ENCODE measurements around the gene SLC26A11.

GRCh38 chr17:80260791-80261158 lies 40.5 kb downstream of the SLC26A11 start, which contains the start of gene RNF213:
- TF ChIP-seq PKNOX1 (IDR thresholded peaks at IDR 0.05) = no peak
- no peak for TF ChIP-seq SP1 (IDR thresholded peaks at IDR 0.05)

Measured in HEK293T (cell line).